Adrenal gland (tissue), 5 donors: ENCODE results near the gene ABLIM2.

Source experiments
- CTCF ChIP-seq, 6 experiments: fragments of 450-650 bp in 4 of 6; fragments of 200-600 bp in 2 of 6; sonication (generic) in 1 of 6; IDR thresholded peaks; 1 replicate in 5 of 6; 2 replicates in 1 of 6; pipeline versions ENCODE4 v1.5.1 to v1.8.0; 2016 to 2021; ENCODE audit warnings: antibody characterized with exemption in 6 of 6, mild to moderate bottlenecking in 2 of 6, moderate library complexity in 1 of 6
- POLR2A ChIP-seq, 2 donors: fragments of 450-650 bp; IDR thresholded peaks; one replicate each; pipeline ENCODE4 v1.6.1; 2017; ENCODE audit warnings: antibody characterized with exemption in 2 of 2, mild to moderate bottlenecking in 2 of 2, moderate library complexity in 1 of 2
- donor health status: DM: no; HTN: no; CAD: no.

GRCh38 chr4:7999279-7999678, 159.3 kb downstream of the ABLIM2 start:
- TF ChIP-seq POLR2A (IDR thresholded peaks at IDR 0.05) (no peak), CTCF (IDR thresholded peaks at IDR 0.05) (no peak)
